K562 (cell line): Measurements from ENCODE around the gene TBC1D10A. TPM values are rescaled to one million over a fixed set of nuclear protein-coding genes. Genes with fewer than 3 reads are reported as not detected.

Source experiments
- ATAC-seq: fragments of 200-7000 bp; cut with Tn5 transposase; 3 replicates; pipeline ENCODE4 v1.9.1; 2020; ENCODE audit warnings: moderate library complexity
- BruUV-seq: library from RNA; stranded (reverse); fragments of 400-500 nt; replicated peaks from 2 replicates; lab custom pipeline; 2021; lab: Mats Ljungman, UMichigan
- CTCF ChIA-PET: fragments of 300-600 bp; formaldehyde crosslinking; extraction: SDS; loops from one replicate; lab custom pipeline; 2021; ENCODE audit warnings: low intra/inter-chr PET ratio; lab: Yijun Ruan, JAX
- POLR2A ChIA-PET: fragments of 300-600, 350-650 bp; sonication (Branson Sonifier 250); formaldehyde crosslinking; extraction: SDS; loops from one replicate; lab custom pipeline; 2021; ENCODE audit warnings: antibody characterized with exemption, inconsistent platforms; lab: Yijun Ruan, JAX
- DNase-seq, 4 experiments: peaks; one replicate each; pipeline versions ENCODE4 v3.0.0 to v3.0.0-alpha.2; 2011 to 2018; ENCODE audit warnings: low spot score in 3 of 4, mixed read lengths in 3 of 4; ENCODE audit errors: extremely low read depth in 1 of 4
- FAIRE-seq: peaks from 2 replicates; lab custom pipeline; 2011; peaks lifted over from hg19 to GRCh38; lab: Jason Lieb, UNC
- H2AFZ ChIP-seq: 2 replicates; pipeline ENCODE4 v1.6.0; 2011; ENCODE audit warnings: low read depth, low read length, control low read depth, inconsistent platforms
- H3K27ac ChIP-seq: fragments of 200-600 bp; 3 replicates; pipeline ENCODE4 v1.8.0; 2011; ENCODE audit warnings: low read depth, mild to moderate bottlenecking, control low read depth, inconsistent platforms, low read length, moderate library complexity, mixed read lengths; ENCODE audit errors: extremely low read depth
- H3K27me3 ChIP-seq, 2 experiments: fragments of 300-600 bp in 1 of 2; 2 replicates in 1 of 2; 3 replicates in 1 of 2; pipeline versions ENCODE4 v1.6.0 to v1.8.0; 2011; ENCODE audit warnings: inconsistent platforms in 2 of 2, low read length in 2 of 2, mild to moderate bottlenecking in 1 of 2, mixed read lengths in 1 of 2, moderate library complexity in 1 of 2; ENCODE audit not compliant: control insufficient read depth in 2 of 2, insufficient read depth in 2 of 2
- H3K36me3 ChIP-seq: fragments of 300-600 bp; 3 replicates; pipeline ENCODE4 v1.8.0; 2011; ENCODE audit warnings: mild to moderate bottlenecking, low read length, inconsistent platforms; ENCODE audit not compliant: control insufficient read depth, insufficient read depth
- H3K4me1 ChIP-seq, 2 experiments: fragments of 200-600 bp in 1 of 2; replicated peaks in 1 of 2; 2 replicates in 1 of 2; 3 replicates in 1 of 2; pipeline versions ENCODE4 v1.5.1 to v1.8.0; 2011; ENCODE audit warnings: inconsistent platforms in 2 of 2, low read length in 2 of 2, mild to moderate bottlenecking in 1 of 2, mixed read lengths in 1 of 2, moderate library complexity in 1 of 2; ENCODE audit not compliant: control insufficient read depth in 2 of 2, insufficient read depth in 2 of 2
- H3K4me2 ChIP-seq: 2 replicates; pipeline ENCODE4 v1.6.1; 2011; ENCODE audit warnings: low read length, control low read depth, inconsistent platforms, mixed read lengths; ENCODE audit not compliant: insufficient read depth
- H3K4me3 ChIP-seq: fragments of 200-600 bp; sonication (generic), shearing (Covaris generic); 2 replicates; pipeline ENCODE4 v1.5.1; 2016; ENCODE audit warnings: control low read depth, inconsistent platforms
- H3K79me2 ChIP-seq: fragments of 200-600 bp; 3 replicates; pipeline ENCODE4 v1.8.0; 2011; ENCODE audit warnings: low read length, inconsistent platforms; ENCODE audit not compliant: control insufficient read depth, insufficient read depth
- H3K9ac ChIP-seq, 2 experiments: 2 replicates each; pipeline versions ENCODE4 v1.6.0 to v1.6.1; 2011; ENCODE audit warnings: low read depth in 2 of 2, low read length in 2 of 2, control low read depth in 1 of 2, inconsistent platforms in 1 of 2, mild to moderate bottlenecking in 1 of 2, mixed read lengths in 1 of 2; ENCODE audit not compliant: insufficient read depth in 1 of 2
- H3K9me1 ChIP-seq: one replicate; pipeline ENCODE4 v1.6.0; 2011; ENCODE audit warnings: inconsistent platforms, mild to moderate bottlenecking, low read length, moderate library complexity; ENCODE audit not compliant: control insufficient read depth, insufficient read depth
- H3K9me3 ChIP-seq: replicated peaks from 2 replicates; pipeline ENCODE4 v1.5.1; 2011; ENCODE audit warnings: low read depth, low read length, inconsistent platforms; ENCODE audit not compliant: control insufficient read depth, insufficient read depth
- H4K20me1 ChIP-seq: replicated peaks from 2 replicates; pipeline ENCODE4 v1.6.1; 2011; ENCODE audit warnings: low read length, inconsistent platforms, mixed read lengths; ENCODE audit not compliant: control insufficient read depth, insufficient read depth
- BCOR ChIP-seq: fragments of 450-650 bp; IDR thresholded peaks from 2 replicates; pipeline ENCODE4 v1.6.1; 2016
- CREM ChIP-seq: IDR thresholded peaks from 2 replicates; pipeline ENCODE4 v1.6.1; 2014; ENCODE audit warnings: antibody characterized with exemption, low read depth
- DNMT1 ChIP-seq: fragments of 450-650 bp; IDR thresholded peaks from 2 replicates; pipeline ENCODE4 v1.6.1; 2016; ENCODE audit warnings: antibody characterized with exemption, mild to moderate bottlenecking
- FUS ChIP-seq: fragments of 200-400 bp; formaldehyde crosslinking; optimal IDR thresholded peaks from 2 replicates; pipeline ENCODE3; 2017; ENCODE audit warnings: low read depth, low read length
- MCM2 ChIP-seq: fragments of 450-650 bp; IDR thresholded peaks from 2 replicates; pipeline ENCODE4 v1.6.1; 2017; ENCODE audit warnings: low read depth, mild to moderate bottlenecking
- RUNX1 ChIP-seq: sonication (generic); IDR thresholded peaks from 2 replicates; pipeline ENCODE4 v1.6.1; 2016; ENCODE audit warnings: antibody characterized with exemption, low read depth
- TBP ChIP-seq: optimal IDR thresholded peaks from 2 replicates; pipeline ENCODE3; 2011; ENCODE audit warnings: low read depth, low read length, improper control_type of control experiment
- ZNF347 ChIP-seq: fragments of 450-650 bp; formaldehyde crosslinking; IDR thresholded peaks from 2 replicates; pipeline ENCODE4 v1.4.0; 2020; ENCODE audit warnings: low read depth, mild to moderate bottlenecking, moderate library complexity
- WGBS: fragments of 100-300 bp; shearing (Covaris generic); methylation state at CpG from one replicate; pipeline ENCODE4 v1.1.6; 2016; ENCODE audit warnings: low coverage, mixed read lengths; ENCODE audit not compliant: insufficient coverage; ENCODE audit errors: missing lambda C conversion rate; 5-methylcytosine and 5-hydroxymethylcytosine counted together
- in situ Hi-C: fragments of 300-500 bp; cut with MboI; formaldehyde crosslinking; loops from 4 replicates; pipeline ENCODE4 v1.15.0; 2018; ENCODE audit warnings: inconsistent platforms, mixed read lengths
- intact Hi-C: fragments of 100-400 bp; cut with micrococcal nuclease; formaldehyde crosslinking; loops from 2 replicates; pipeline ENCODE4 v1.14.2; 2022
- polyA plus RNA-seq, 8 experiments: library from polyadenylated mRNA; depleted of rRNA in 4 of 8; stranded (reverse) in 5 of 8; unstranded in 3 of 8; fragments of >200 nt; fragmentation: Nextera tagmentation in 2 of 8; fragmentation: Illumina TruSeq in 1 of 8; extraction: Ambion mirVana in 2 of 8; extraction: Trizol in 1 of 8; gene quantifications; 2 replicates each; pipeline versions ENCODE4 v1.2.1 to v1.2.3, GENCODE V29; 2011 to 2014; ENCODE audit warnings: inconsistent platforms in 1 of 8, missing spikeins in 1 of 8
- total RNA-seq, 7 experiments: library from RNA; depleted of rRNA in 6 of 7; stranded (reverse); fragments of >200 nt in 6 of 7; fragmentation: Illumina TruSeq in 2 of 7; extraction: Trizol in 2 of 7; gene quantifications; 2 replicates each; pipeline versions ENCODE4 v1.2.1 to v1.2.3, GENCODE V29; 2011 to 2021; ENCODE audit warnings: low replicate concordance in 1 of 7
- TF ChIP-seq, protein P1 (sequence below): IDR thresholded peaks from 2 replicates; pipeline ENCODE4 v1.6.1; 2016; ENCODE audit warnings: missing genetic modification characterization, missing compliant biosample characterization
- TF ChIP-seq, protein P2 (sequence below): fragments of 450-650 bp; formaldehyde crosslinking; IDR thresholded peaks from 2 replicates; pipeline ENCODE4 v1.4.0; 2022; ENCODE audit warnings: missing genetic modification characterization

TBC1D10A gene
- total and polyA plus RNA-seq, 9 of the 15 experiments (the other 6 are each of a cell fraction or from before 2014, with no cell fraction given): 0.13 to 10.4 (median 4.6) TPM

- ATAC-seq: no peak
- Histone ChIP-seq H3K27ac (no peak overlapping the region), H3K79me2 (no peaks in the 10 kb centered on the region), H3K9me1 (no peaks in the 10 kb centered on the region), H3K27me3 (no peaks in the 10 kb centered on the region; a peak in 1 of 5 replicates), H3K36me3 (no peaks in the 10 kb centered on the region), H3K9me3 (no peaks in the 10 kb centered on the region), H4K20me1 (no peaks in the 10 kb centered on the region), H3K9ac (no peak overlapping the region), H3K4me1 (peaks cover 5 to 33% of the 10 kb centered on the region in 2 experiments; a peak in 4 of 5 replicates), H3K4me2 (no peak overlapping the region), H3K4me3 (no peak overlapping the region), H2AFZ (no peak overlapping the region)
- FAIRE-seq: peak; percentile 11
- no TSS peak for BruUV-seq
- ChIA-PET POLR2A (interaction anchor here (0.5 kb wide), 1 partner anchor 142 kb away, joined by 3 read pairs; no protein-coding TSS in a partner anchor), CTCF (no interaction called here)
- no peak for DNase-seq
- 30% methylated on average over 4 of the region's 5 CpGs for WGBS
- in situ Hi-C loops (loop anchor here (5.0 to 10.0 kb wide), 3 partner anchors 97 to 325 kb away; partner anchors contain the start of gene TCN2), intact Hi-C loops (no loop called here)
- no peak for TF ChIP-seq RUNX1
- TF ChIP-seq CREM: no peak
- TF ChIP-seq BCOR: no peak
- no peak for TF ChIP-seq TBP
- TF ChIP-seq, protein P1, sequence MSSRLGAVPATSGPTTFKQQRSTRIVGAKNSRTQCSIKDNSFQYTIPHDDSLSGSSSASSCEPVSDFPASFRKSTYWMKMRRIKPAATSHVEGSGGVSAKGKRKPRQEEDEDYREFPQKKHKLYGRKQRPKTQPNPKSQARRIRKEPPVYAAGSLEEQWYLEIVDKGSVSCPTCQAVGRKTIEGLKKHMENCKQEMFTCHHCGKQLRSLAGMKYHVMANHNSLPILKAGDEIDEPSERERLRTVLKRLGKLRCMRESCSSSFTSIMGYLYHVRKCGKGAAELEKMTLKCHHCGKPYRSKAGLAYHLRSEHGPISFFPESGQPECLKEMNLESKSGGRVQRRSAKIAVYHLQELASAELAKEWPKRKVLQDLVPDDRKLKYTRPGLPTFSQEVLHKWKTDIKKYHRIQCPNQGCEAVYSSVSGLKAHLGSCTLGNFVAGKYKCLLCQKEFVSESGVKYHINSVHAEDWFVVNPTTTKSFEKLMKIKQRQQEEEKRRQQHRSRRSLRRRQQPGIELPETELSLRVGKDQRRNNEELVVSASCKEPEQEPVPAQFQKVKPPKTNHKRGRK (tag): no peak
- TF ChIP-seq MCM2: no peak
- TF ChIP-seq DNMT1: no peak
- TF ChIP-seq FUS: no peak
- TF ChIP-seq ZNF347 (CRISPR knock-in tag): no peak
- TF ChIP-seq, protein P2, sequence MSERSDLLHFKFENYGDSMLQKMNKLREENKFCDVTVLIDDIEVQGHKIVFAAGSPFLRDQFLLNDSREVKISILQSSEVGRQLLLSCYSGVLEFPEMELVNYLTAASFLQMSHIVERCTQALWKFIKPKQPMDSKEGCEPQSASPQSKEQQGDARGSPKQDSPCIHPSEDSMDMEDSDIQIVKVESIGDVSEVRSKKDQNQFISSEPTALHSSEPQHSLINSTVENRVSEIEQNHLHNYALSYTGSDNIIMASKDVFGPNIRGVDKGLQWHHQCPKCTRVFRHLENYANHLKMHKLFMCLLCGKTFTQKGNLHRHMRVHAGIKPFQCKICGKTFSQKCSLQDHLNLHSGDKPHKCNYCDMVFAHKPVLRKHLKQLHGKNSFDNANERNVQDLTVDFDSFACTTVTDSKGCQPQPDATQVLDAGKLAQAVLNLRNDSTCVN (CRISPR knock-in tag): no peak
These were observed 46.8 kb downstream of the TBC1D10A start for GRCh38 chr22:30279932-30280331.
